Measurements from ENCODE around the gene LDLRAD4. TPM values are rescaled to one million over a fixed set of nuclear protein-coding genes. Genes with fewer than 3 reads are reported as not detected.
"Not testable (repeated sequence)": the region's sequence is repeated elsewhere in the genome, so short reads cannot be mapped to it uniquely, and the experiment has no call there.

The LDLRAD4 gene
- total and polyA plus RNA-seq, 9 of the 15 experiments (the other 6 are each of a cell fraction or from before 2014, with no cell fraction given) = 0.01 TPM; not detected in 8

DNA sequence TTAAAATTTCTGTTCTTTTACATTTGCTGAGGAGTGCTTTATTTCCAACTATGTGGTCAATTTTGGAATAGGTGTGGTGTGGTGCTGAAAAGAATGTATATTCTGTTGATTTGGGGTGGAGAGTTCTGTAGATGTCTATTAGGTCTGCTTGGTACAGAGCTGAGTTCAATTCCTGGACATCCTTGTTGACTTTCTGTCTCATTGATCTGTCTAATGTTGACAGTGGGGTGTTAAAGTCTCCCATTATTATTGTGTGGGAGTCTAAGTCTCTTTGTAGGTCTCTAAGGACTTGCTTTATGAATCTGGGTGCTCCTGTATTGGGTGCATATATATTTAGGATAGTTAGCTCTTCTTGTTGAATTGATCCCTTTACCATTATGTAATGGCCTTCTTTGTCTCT lies 127.9 kb downstream of the LDLRAD4 start:
- H3K79me2 ChIP-seq (ENCODE audit: control insufficient read depth, insufficient read depth, low read length); H3K9me3 ChIP-seq (replicated peaks; ENCODE audit: control insufficient read depth, insufficient read depth, low read depth, low read length); H2AFZ ChIP-seq (ENCODE audit: low read depth, low read length); H3K4me3 ChIP-seq; H3K4me2 ChIP-seq (ENCODE audit: insufficient read depth, low read length); H4K20me1 ChIP-seq (replicated peaks; ENCODE audit: control insufficient read depth, insufficient read depth, low read length); H3K36me3 ChIP-seq (ENCODE audit: control insufficient read depth, insufficient read depth, low read length); DNase-seq (ENCODE audit: extremely low read depth in 1 of 4, low spot score in 3 of 4); H3K4me1 ChIP-seq (replicated peaks in 1 of 2; ENCODE audit: control insufficient read depth in 2 of 2, insufficient read depth in 2 of 2, low read length in 2 of 2); in situ Hi-C loops (cut with MboI); intact Hi-C loops (cut with micrococcal nuclease); CTCF ChIA-PET (ENCODE audit: low intra/inter-chr PET ratio); H3K27me3 ChIP-seq (ENCODE audit: control insufficient read depth in 2 of 2, insufficient read depth in 2 of 2, low read length in 2 of 2); H3K27ac ChIP-seq (ENCODE audit: extremely low read depth, low read depth, low read length); BruUV-seq (replicated peaks); H3K9ac ChIP-seq (ENCODE audit: insufficient read depth in 1 of 2, low read depth in 2 of 2, low read length in 2 of 2); POLR2A ChIA-PET; H3K9me1 ChIP-seq (ENCODE audit: control insufficient read depth, insufficient read depth, low read length); ATAC-seq; FAIRE-seq: not testable (repeated sequence)

DNA sequence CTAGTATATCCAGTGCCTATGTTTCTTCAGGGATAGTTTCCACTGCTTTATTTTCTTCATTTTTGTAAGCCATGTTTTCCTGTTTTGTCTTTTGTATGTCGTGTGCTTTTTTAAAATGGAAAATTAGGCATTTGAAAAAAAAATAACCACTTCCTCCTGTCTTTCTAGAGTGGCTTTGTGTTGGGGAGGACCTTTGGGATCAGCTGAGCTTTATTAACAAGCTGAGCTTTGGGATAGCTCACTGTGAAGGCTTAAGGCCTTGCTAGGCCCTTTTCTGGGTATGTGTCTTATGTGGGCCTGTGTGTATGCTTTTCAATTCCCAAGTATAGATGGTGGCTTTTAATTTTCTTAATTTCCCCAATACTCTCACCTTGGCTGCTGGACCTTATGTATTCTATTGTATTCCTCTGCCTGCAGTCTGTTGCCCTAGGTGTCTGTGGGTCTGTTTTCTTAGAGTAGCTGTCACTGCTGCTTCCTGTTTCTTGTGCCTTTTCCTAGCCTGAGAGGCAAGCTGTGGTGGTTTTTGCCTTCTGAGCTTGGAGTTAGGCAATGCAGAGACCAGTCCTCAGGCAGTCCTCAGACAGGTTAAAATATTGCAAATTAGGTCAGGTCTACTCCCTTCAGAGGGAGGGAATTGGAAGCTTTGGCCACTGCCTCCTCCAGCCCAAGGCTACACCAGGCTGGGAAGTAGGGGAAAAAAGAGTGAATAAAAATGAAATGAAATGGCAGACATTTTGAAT lies 134.7 kb downstream of the LDLRAD4 start:
- no peaks in the 10 kb centered on the region for H3K79me2 ChIP-seq (ENCODE audit: control insufficient read depth, insufficient read depth, low read length)
- no peaks in the 10 kb centered on the region for H3K27me3 ChIP-seq (ENCODE audit: control insufficient read depth in 2 of 2, insufficient read depth in 2 of 2, low read length in 2 of 2)
- 0% methylated on average over 1 of the region's 1 CpG for WGBS (ENCODE audit: insufficient coverage, low coverage, missing lambda C conversion rate)
- no peak overlapping the region for H3K9ac ChIP-seq (ENCODE audit: insufficient read depth in 1 of 2, low read depth in 2 of 2, low read length in 2 of 2)
- no peak overlapping the region for H3K27ac ChIP-seq (ENCODE audit: extremely low read depth, low read depth, low read length)
- H3K36me3 ChIP-seq (ENCODE audit: control insufficient read depth, insufficient read depth, low read length) = no peaks in the 10 kb centered on the region
- no peak for FAIRE-seq
- no peak for ATAC-seq
- CTCF ChIA-PET (ENCODE audit: low intra/inter-chr PET ratio) = no interaction called here
- H3K4me2 ChIP-seq (ENCODE audit: insufficient read depth, low read length) = no peak overlapping the region
- no peak for DNase-seq (ENCODE audit: extremely low read depth in 1 of 4, low spot score in 3 of 4)
- no peaks in the 10 kb centered on the region for H3K4me1 ChIP-seq (replicated peaks in 1 of 2; ENCODE audit: control insufficient read depth in 2 of 2, insufficient read depth in 2 of 2, low read length in 2 of 2)
- H3K9me3 ChIP-seq (replicated peaks; ENCODE audit: control insufficient read depth, insufficient read depth, low read depth, low read length) = no peaks in the 10 kb centered on the region
- POLR2A ChIA-PET = no interaction called here
- intact Hi-C loops (cut with micrococcal nuclease) = no loop called here
- in situ Hi-C loops (cut with MboI) = no loop called here
- H2AFZ ChIP-seq (ENCODE audit: low read depth, low read length) = no peak overlapping the region
- BruUV-seq (replicated peaks) = no TSS peak
- no peak overlapping the region for H3K4me3 ChIP-seq
- H4K20me1 ChIP-seq (replicated peaks; ENCODE audit: control insufficient read depth, insufficient read depth, low read length) = no peaks in the 10 kb centered on the region
- H3K9me1 ChIP-seq (ENCODE audit: control insufficient read depth, insufficient read depth, low read length) = no peaks in the 10 kb centered on the region
- TF ChIP-seq, protein P1, sequence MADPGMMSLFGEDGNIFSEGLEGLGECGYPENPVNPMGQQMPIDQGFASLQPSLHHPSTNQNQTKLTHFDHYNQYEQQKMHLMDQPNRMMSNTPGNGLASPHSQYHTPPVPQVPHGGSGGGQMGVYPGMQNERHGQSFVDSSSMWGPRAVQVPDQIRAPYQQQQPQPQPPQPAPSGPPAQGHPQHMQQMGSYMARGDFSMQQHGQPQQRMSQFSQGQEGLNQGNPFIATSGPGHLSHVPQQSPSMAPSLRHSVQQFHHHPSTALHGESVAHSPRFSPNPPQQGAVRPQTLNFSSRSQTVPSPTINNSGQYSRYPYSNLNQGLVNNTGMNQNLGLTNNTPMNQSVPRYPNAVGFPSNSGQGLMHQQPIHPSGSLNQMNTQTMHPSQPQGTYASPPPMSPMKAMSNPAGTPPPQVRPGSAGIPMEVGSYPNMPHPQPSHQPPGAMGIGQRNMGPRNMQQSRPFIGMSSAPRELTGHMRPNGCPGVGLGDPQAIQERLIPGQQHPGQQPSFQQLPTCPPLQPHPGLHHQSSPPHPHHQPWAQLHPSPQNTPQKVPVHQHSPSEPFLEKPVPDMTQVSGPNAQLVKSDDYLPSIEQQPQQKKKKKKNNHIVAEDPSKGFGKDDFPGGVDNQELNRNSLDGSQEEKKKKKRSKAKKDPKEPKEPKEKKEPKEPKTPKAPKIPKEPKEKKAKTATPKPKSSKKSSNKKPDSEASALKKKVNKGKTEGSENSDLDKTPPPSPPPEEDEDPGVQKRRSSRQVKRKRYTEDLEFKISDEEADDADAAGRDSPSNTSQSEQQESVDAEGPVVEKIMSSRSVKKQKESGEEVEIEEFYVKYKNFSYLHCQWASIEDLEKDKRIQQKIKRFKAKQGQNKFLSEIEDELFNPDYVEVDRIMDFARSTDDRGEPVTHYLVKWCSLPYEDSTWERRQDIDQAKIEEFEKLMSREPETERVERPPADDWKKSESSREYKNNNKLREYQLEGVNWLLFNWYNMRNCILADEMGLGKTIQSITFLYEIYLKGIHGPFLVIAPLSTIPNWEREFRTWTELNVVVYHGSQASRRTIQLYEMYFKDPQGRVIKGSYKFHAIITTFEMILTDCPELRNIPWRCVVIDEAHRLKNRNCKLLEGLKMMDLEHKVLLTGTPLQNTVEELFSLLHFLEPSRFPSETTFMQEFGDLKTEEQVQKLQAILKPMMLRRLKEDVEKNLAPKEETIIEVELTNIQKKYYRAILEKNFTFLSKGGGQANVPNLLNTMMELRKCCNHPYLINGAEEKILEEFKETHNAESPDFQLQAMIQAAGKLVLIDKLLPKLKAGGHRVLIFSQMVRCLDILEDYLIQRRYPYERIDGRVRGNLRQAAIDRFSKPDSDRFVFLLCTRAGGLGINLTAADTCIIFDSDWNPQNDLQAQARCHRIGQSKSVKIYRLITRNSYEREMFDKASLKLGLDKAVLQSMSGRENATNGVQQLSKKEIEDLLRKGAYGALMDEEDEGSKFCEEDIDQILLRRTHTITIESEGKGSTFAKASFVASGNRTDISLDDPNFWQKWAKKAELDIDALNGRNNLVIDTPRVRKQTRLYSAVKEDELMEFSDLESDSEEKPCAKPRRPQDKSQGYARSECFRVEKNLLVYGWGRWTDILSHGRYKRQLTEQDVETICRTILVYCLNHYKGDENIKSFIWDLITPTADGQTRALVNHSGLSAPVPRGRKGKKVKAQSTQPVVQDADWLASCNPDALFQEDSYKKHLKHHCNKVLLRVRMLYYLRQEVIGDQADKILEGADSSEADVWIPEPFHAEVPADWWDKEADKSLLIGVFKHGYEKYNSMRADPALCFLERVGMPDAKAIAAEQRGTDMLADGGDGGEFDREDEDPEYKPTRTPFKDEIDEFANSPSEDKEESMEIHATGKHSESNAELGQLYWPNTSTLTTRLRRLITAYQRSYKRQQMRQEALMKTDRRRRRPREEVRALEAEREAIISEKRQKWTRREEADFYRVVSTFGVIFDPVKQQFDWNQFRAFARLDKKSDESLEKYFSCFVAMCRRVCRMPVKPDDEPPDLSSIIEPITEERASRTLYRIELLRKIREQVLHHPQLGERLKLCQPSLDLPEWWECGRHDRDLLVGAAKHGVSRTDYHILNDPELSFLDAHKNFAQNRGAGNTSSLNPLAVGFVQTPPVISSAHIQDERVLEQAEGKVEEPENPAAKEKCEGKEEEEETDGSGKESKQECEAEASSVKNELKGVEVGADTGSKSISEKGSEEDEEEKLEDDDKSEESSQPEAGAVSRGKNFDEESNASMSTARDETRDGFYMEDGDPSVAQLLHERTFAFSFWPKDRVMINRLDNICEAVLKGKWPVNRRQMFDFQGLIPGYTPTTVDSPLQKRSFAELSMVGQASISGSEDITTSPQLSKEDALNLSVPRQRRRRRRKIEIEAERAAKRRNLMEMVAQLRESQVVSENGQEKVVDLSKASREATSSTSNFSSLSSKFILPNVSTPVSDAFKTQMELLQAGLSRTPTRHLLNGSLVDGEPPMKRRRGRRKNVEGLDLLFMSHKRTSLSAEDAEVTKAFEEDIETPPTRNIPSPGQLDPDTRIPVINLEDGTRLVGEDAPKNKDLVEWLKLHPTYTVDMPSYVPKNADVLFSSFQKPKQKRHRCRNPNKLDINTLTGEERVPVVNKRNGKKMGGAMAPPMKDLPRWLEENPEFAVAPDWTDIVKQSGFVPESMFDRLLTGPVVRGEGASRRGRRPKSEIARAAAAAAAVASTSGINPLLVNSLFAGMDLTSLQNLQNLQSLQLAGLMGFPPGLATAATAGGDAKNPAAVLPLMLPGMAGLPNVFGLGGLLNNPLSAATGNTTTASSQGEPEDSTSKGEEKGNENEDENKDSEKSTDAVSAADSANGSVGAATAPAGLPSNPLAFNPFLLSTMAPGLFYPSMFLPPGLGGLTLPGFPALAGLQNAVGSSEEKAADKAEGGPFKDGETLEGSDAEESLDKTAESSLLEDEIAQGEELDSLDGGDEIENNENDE (IDR thresholded peaks at IDR 0.05; ENCODE audit: low read depth, low read length) = no peak
- TF ChIP-seq MTF1 (CRISPR knock-in tag; IDR thresholded peaks at IDR 0.05; ENCODE audit: borderline replicate concordance) (no peak), HDAC6 (IDR thresholded peaks at IDR 0.05; ENCODE audit: low read depth, low read length) (no peak), ZNF316 (IDR thresholded peaks at IDR 0.05) (no peak), NCOA6 (IDR thresholded peaks at IDR 0.05) (no peak)

Measured in K562 (cell line).